A549 (cell line): Measurements from ENCODE around the gene BCKDK. TPM values are rescaled to one million over a fixed set of nuclear protein-coding genes. Genes with fewer than 3 reads are reported as not detected.

Source experiments
- ATAC-seq, 2 experiments: fragments of 200-7000 bp in 1 of 2; fragments of >200 bp in 1 of 2; cut with Nextera tagmentation in 1 of 2; cut with Tn5 transposase in 1 of 2; 3 replicates each; pipeline versions ENCODE4 v1.8.0 to v1.9.1; 2018 to 2020; ENCODE audit warnings: mild to moderate bottlenecking in 1 of 2, moderate library complexity in 1 of 2
- CTCF ChIA-PET: fragments of 300-600 bp; sonication (Branson Sonifier 250); formaldehyde crosslinking; extraction: SDS; loops from one replicate; lab custom pipeline; 2021; ENCODE audit warnings: antibody characterized with exemption, inconsistent platforms; lab: Yijun Ruan, JAX
- POLR2A ChIA-PET: fragments of 350-600 bp; formaldehyde crosslinking; extraction: SDS; loops from one replicate; lab custom pipeline; 2021; ENCODE audit warnings: antibody characterized with exemption, inconsistent platforms; lab: Yijun Ruan, JAX
- DNase-seq, 2 experiments: peaks; one replicate each; pipeline versions ENCODE4 v3.0.0 to v3.0.0-alpha.2; 2011 to 2016; ENCODE audit warnings: low read depth in 1 of 2, low spot score in 1 of 2
- FAIRE-seq: peaks from 2 replicates; lab custom pipeline; 2011; peaks lifted over from hg19 to GRCh38; lab: Jason Lieb, UNC
- H3K27ac ChIP-seq, 2 experiments: fragments of >200 bp; sonication (Bioruptor Twin); formaldehyde crosslinking; 3 replicates each; pipeline ENCODE4 v1.5.1; 2016 to 2017
- H3K4me1 ChIP-seq: fragments of >200 bp; sonication (Bioruptor Twin); formaldehyde crosslinking; 3 replicates; pipeline ENCODE4 v1.6.1; 2016
- H3K4me2 ChIP-seq: fragments of >200 bp; sonication (Bioruptor Twin); formaldehyde crosslinking; 3 replicates; pipeline ENCODE4 v1.6.1; 2016
- H3K4me3 ChIP-seq: fragments of >200 bp; sonication (Bioruptor Twin); formaldehyde crosslinking; 3 replicates; pipeline ENCODE4 v1.5.1; 2016
- H3K9me3 ChIP-seq: fragments of >200 bp; sonication (Bioruptor Twin); formaldehyde crosslinking; 3 replicates; pipeline ENCODE4 v1.6.1; 2016
- BHLHE40 ChIP-seq: IDR thresholded peaks from 2 replicates; pipeline ENCODE4 v1.6.1; 2012; ENCODE audit warnings: low read depth, low read length, inconsistent platforms
- CEBPB ChIP-seq, 2 experiments: fragments of >200 bp in 1 of 2; sonication (Bioruptor Twin) in 1 of 2; formaldehyde crosslinking in 1 of 2; IDR thresholded peaks; 2 replicates each; pipeline ENCODE4 v1.6.1; 2012 to 2016
- CHD2 ChIP-seq: fragments of 150-350 bp; IDR thresholded peaks from 2 replicates; pipeline ENCODE4 v1.6.1; 2014; ENCODE audit warnings: low read length; ENCODE audit not compliant: partially characterized antibody
- EHF ChIP-seq: fragments of 250-450 bp; sonication (Bioruptor Pico); IDR thresholded peaks from 2 replicates; pipeline ENCODE4 v1.5.0; 2020; ENCODE audit warnings: mild to moderate bottlenecking
- EHMT2 ChIP-seq: fragments of 200-600 bp; sonication (generic); IDR thresholded peaks from 2 replicates; pipeline ENCODE4 v1.6.1; 2016; ENCODE audit warnings: antibody characterized with exemption, low read depth, mild to moderate bottlenecking, moderate library complexity
- EP300 ChIP-seq, 2 experiments: fragments of >200 bp; sonication (Bioruptor Twin); formaldehyde crosslinking; IDR thresholded peaks; 2 replicates in 1 of 2; 3 replicates in 1 of 2; pipeline ENCODE4 v1.6.1; 2016 to 2017
- FOSL2 ChIP-seq, 2 experiments: fragments of 450-650 bp in 1 of 2; fragments of >200 bp in 1 of 2; sonication (Bioruptor Twin) in 1 of 2; formaldehyde crosslinking; IDR thresholded peaks; 2 replicates each; pipeline versions ENCODE4 v1.5.0 to v1.6.1; 2016 to 2020; ENCODE audit warnings: mild to moderate bottlenecking in 1 of 2, moderate library complexity in 1 of 2
- GATA3 ChIP-seq: IDR thresholded peaks from 2 replicates; pipeline ENCODE4 v1.6.1; 2012; ENCODE audit warnings: borderline replicate concordance
- HEYL ChIP-seq: fragments of 250-450 bp; sonication (Bioruptor Pico); IDR thresholded peaks from 2 replicates; pipeline ENCODE4 v1.8.0; 2021; ENCODE audit warnings: mild to moderate bottlenecking, moderate library complexity
- HOXB13 ChIP-seq: fragments of 250-450 bp; sonication (Bioruptor Pico); IDR thresholded peaks from 2 replicates; pipeline ENCODE4 v1.5.0; 2020; ENCODE audit warnings: low read depth, mild to moderate bottlenecking, moderate library complexity
- KDM1A ChIP-seq: fragments of 200-600 bp; sonication (generic); IDR thresholded peaks from 2 replicates; pipeline ENCODE4 v1.6.1; 2016; ENCODE audit warnings: low read depth, mild to moderate bottlenecking
- MAFK ChIP-seq: fragments of 450-650 bp; IDR thresholded peaks from 2 replicates; pipeline ENCODE4 v1.6.1; 2014; ENCODE audit not compliant: partially characterized antibody
- MAX ChIP-seq: IDR thresholded peaks from 2 replicates; pipeline ENCODE4 v1.6.1; 2012
- MYC ChIP-seq: IDR thresholded peaks from 2 replicates; pipeline ENCODE4 v1.6.1; 2012; ENCODE audit warnings: mild to moderate bottlenecking, inconsistent platforms, low read length, improper control_type of control experiment, borderline replicate concordance
- NFE2L2 ChIP-seq: fragments of 150-350 bp; conservative IDR thresholded peaks from 2 replicates; pipeline ENCODE4 v1.6.1; 2014; ENCODE audit warnings: low read length
- NPAS2 ChIP-seq: fragments of 250-450 bp; sonication (Bioruptor Pico); IDR thresholded peaks from 2 replicates; pipeline ENCODE4 v1.8.0; 2022; ENCODE audit warnings: mild to moderate bottlenecking, moderate library complexity, borderline replicate concordance
- NR3C1 ChIP-seq: fragments of >200 bp; sonication (Bioruptor Twin); formaldehyde crosslinking; IDR thresholded peaks from 3 replicates; pipeline ENCODE4 v1.6.1; 2017
- PHF8 ChIP-seq: fragments of 200-600 bp; sonication (generic); IDR thresholded peaks from 2 replicates; pipeline ENCODE4 v1.6.1; 2016; ENCODE audit warnings: low read depth, mild to moderate bottlenecking, antibody characterized with exemption, moderate library complexity, borderline replicate concordance
- POLR2AphosphoS2 ChIP-seq: conservative IDR thresholded peaks from 2 replicates; pipeline ENCODE4 v1.6.1; 2012; ENCODE audit warnings: low read length, improper control_type of control experiment, inconsistent platforms
- RCOR1 ChIP-seq: fragments of 150-350 bp; IDR thresholded peaks from 2 replicates; pipeline ENCODE4 v1.6.1; 2014; ENCODE audit warnings: antibody characterized with exemption, low read length, low read depth
- RFX5 ChIP-seq: fragments of 450-650 bp; IDR thresholded peaks from 2 replicates; pipeline ENCODE4 v1.7.1; 2014; ENCODE audit warnings: antibody characterized with exemption, mild to moderate bottlenecking, moderate library complexity
- RNF2 ChIP-seq: fragments of 200-600 bp; sonication (generic); IDR thresholded peaks from 2 replicates; pipeline ENCODE4 v1.6.1; 2016; ENCODE audit warnings: low read depth, mild to moderate bottlenecking, antibody characterized with exemption, moderate library complexity, borderline replicate concordance
- SREBF2 ChIP-seq: fragments of 450-650 bp; IDR thresholded peaks from 2 replicates; pipeline ENCODE4 v1.6.1; 2014; ENCODE audit warnings: mild to moderate bottlenecking, moderate library complexity
- TFCP2L1 ChIP-seq: fragments of 250-450 bp; sonication (Bioruptor Pico); IDR thresholded peaks from 2 replicates; pipeline ENCODE4 v1.5.0; 2021; ENCODE audit warnings: mild to moderate bottlenecking
- USF2 ChIP-seq: fragments of 450-650 bp; IDR thresholded peaks from 2 replicates; pipeline ENCODE4 v1.6.1; 2014; ENCODE audit warnings: antibody characterized with exemption
- ZC3H11A ChIP-seq: fragments of 450-650 bp; IDR thresholded peaks from 2 replicates; pipeline ENCODE4 v1.6.1; 2014; ENCODE audit warnings: antibody characterized with exemption, mild to moderate bottlenecking
- ZSCAN20 ChIP-seq: fragments of 250-450 bp; sonication (Bioruptor Pico); IDR thresholded peaks from 2 replicates; pipeline ENCODE4 v1.8.0; 2022; ENCODE audit warnings: mild to moderate bottlenecking, moderate library complexity
- WGBS: methylation state at CpG from one replicate; pipeline ENCODE4 v1.1.6; 2017; ENCODE audit errors: missing lambda C conversion rate; 5-methylcytosine and 5-hydroxymethylcytosine counted together
- polyA plus RNA-seq, 4 experiments: library from polyadenylated mRNA; depleted of rRNA in 3 of 4; stranded (reverse); fragments of >200 nt; fragmentation: RNase III in 1 of 4; extraction: RNeasy Plus Mini Kit Qiagen cat#74134 plus additional on column Dnase treatment in 1 of 4; gene quantifications; 2 replicates in 3 of 4; 3 replicates in 1 of 4; pipeline ENCODE4 v1.2.3, GENCODE V29; 2011 to 2017
- TF ChIP-seq, protein P1 (sequence below): fragments of >200 bp; sonication (Bioruptor Twin); formaldehyde crosslinking; IDR thresholded peaks from 3 replicates; pipeline ENCODE4 v1.6.1; 2016
- TF ChIP-seq, protein P2 (sequence below): IDR thresholded peaks from 2 replicates; pipeline ENCODE4 v1.6.1; 2012
- TF ChIP-seq, protein P3 (sequence below): fragments of 150-350 bp; IDR thresholded peaks from 2 replicates; pipeline ENCODE4 v1.6.1; 2014; ENCODE audit warnings: low read depth, mild to moderate bottlenecking, low read length

Gene BCKDK
- polyA plus RNA-seq, 2 of the 4 experiments (the other 2 are of a cell fraction), result 20.7 to 36.7 TPM

DNA sequence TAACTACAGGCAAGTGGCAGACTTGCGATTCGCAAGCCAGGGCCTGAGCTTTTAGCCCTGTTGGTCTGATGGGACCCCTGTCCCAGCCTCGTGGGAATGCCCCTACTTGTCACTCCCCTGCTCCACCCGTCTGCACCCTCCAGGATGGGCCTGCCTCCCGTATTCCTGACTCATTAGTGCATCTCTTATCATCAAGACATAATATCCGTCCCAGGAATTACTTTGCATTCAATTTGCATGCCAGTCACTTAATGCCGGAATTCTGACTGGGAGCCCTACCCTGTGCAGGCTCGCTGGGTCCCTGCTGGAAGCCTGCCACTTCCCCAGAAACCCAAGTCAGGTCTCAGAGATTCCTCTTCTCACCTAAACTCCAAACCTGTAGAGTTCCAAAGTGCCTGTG lies 22.8 kb upstream of the BCKDK start (continued):
- TF ChIP-seq, protein P1, sequence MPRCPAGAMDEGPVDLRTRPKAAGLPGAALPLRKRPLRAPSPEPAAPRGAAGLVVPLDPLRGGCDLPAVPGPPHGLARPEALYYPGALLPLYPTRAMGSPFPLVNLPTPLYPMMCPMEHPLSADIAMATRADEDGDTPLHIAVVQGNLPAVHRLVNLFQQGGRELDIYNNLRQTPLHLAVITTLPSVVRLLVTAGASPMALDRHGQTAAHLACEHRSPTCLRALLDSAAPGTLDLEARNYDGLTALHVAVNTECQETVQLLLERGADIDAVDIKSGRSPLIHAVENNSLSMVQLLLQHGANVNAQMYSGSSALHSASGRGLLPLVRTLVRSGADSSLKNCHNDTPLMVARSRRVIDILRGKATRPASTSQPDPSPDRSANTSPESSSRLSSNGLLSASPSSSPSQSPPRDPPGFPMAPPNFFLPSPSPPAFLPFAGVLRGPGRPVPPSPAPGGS, result no peak
- no peak for TF ChIP-seq CEBPB (IDR thresholded peaks at IDR 0.05)

DNA sequence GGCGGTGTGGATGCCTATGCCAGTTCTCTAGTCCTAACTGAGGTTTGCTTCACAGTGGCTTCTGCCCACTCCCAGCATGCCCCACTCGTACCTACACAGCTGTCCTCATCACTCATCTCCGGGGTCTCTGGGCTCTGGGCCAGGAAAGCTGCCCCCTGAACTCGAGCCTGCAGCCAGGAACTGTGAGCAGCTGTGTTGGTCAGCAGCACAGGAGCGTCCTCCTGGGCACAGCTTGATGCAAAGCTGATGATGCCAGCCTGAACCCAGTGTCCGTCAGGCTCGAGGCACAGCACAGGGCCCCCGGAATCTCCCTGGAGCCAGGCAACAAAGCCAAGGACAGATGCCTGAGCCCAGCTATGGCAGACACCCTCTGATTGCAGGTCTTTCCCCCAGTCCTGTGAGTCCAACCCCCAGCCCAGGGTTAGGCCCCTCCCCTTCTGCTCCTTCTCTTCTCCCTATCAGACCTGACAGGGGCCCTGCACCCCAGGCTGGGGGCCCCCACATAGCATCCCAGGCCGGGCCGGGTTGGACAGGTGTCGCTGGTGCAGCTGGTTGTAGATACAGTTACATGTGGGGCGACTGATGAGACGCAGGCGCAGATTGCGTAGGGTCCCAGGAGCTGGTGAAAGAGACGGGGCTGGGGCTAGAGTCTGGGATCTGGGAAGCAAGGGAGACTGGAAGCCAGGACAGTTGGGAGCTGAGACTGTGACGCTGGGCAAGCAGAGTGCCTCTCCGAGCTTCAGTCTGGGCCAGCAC lies 22.1 kb upstream of the BCKDK start:
- no peak overlapping the region for H3K4me2 ChIP-seq
- FAIRE-seq (no peak), ATAC-seq (no peak), DNase-seq (no peak)
- 87% methylated on average over 14 of the region's 18 CpGs for WGBS
- TF ChIP-seq HOXB13 (CRISPR knock-in tag), result no peak
- no peak for TF ChIP-seq RNF2
- no peak for TF ChIP-seq NR3C1
- TF ChIP-seq NPAS2 (CRISPR knock-in tag), result no peak
- TF ChIP-seq CHD2, result no peak
- TF ChIP-seq ZC3H11A, result no peak
- TF ChIP-seq NFE2L2, result no peak
- TF ChIP-seq SREBF2, result no peak
- TF ChIP-seq USF2, result no peak
- TF ChIP-seq TFCP2L1, result no peak
- TF ChIP-seq MAX, result no peak
- no peak for TF ChIP-seq PHF8
- no peak for TF ChIP-seq EHF (CRISPR knock-in tag)
- TF ChIP-seq EHMT2, result no peak
- no peak for TF ChIP-seq EP300 (IDR thresholded peaks at IDR 0.05)
- TF ChIP-seq KDM1A, result no peak
- no peak for TF ChIP-seq HEYL (CRISPR knock-in tag)
- no peak for TF ChIP-seq POLR2AphosphoS2
- no peak for TF ChIP-seq BHLHE40
- no peak for TF ChIP-seq GATA3
- H3K4me1 ChIP-seq, result no peaks in the 10 kb centered on the region
- no peak overlapping the region for H3K27ac ChIP-seq
- CTCF ChIA-PET, result interaction anchor here (1.0 to 3.8 kb wide), 7 partner anchors 10 to 357 kb away, joined by 3 to 17 read pairs (median 5); partner anchors contain the start of genes HSD3B7 and ZNF843
- H3K4me3 ChIP-seq, result no peak overlapping the region
- POLR2A ChIA-PET, result interaction anchor here (2.8 kb wide), 1 partner anchor 12 kb away, joined by 10 read pairs; the partner anchor contains the start of genes ZNF646 and ZNF668
- no peaks in the 10 kb centered on the region for H3K9me3 ChIP-seq

GRCh38 chr16:31086629-31086906 lies 21.6 kb upstream of the BCKDK start:
- no peak overlapping the region for H3K4me2 ChIP-seq
- H3K27ac ChIP-seq, result no peak overlapping the region
- no peak overlapping the region for H3K4me3 ChIP-seq
- no peak for FAIRE-seq
- no peak for DNase-seq
- 83% methylated on average over 1 of the region's 6 CpGs for WGBS
- no peak; a peak in 1 of 6 replicates for ATAC-seq
- TF ChIP-seq POLR2AphosphoS2 (no peak), RFX5 (no peak), EP300 (IDR thresholded peaks at IDR 0.05) (no peak), ZSCAN20 (no peak), NFE2L2 (no peak), RCOR1 (no peak), MYC (no peak), FOSL2 (IDR thresholded peaks at IDR 0.05) (no peak), FOSL2 (CRISPR knock-in tag; IDR thresholded peaks at IDR 0.05) (no peak), PHF8 (no peak), MAFK (no peak)
- TF ChIP-seq, protein P2, sequence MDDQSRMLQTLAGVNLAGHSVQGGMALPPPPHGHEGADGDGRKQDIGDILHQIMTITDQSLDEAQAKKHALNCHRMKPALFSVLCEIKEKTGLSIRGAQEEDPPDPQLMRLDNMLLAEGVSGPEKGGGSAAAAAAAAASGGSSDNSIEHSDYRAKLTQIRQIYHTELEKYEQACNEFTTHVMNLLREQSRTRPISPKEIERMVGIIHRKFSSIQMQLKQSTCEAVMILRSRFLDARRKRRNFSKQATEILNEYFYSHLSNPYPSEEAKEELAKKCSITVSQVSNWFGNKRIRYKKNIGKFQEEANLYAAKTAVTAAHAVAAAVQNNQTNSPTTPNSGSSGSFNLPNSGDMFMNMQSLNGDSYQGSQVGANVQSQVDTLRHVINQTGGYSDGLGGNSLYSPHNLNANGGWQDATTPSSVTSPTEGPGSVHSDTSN, result no peak
- TF ChIP-seq, protein P3, sequence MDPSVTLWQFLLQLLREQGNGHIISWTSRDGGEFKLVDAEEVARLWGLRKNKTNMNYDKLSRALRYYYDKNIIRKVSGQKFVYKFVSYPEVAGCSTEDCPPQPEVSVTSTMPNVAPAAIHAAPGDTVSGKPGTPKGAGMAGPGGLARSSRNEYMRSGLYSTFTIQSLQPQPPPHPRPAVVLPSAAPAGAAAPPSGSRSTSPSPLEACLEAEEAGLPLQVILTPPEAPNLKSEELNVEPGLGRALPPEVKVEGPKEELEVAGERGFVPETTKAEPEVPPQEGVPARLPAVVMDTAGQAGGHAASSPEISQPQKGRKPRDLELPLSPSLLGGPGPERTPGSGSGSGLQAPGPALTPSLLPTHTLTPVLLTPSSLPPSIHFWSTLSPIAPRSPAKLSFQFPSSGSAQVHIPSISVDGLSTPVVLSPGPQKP, result no peak
- CTCF ChIA-PET, result interaction anchor here (1.1 to 3.8 kb wide), 4 partner anchors 56 to 356 kb away, joined by 3 to 17 read pairs (median 6); partner anchors contain the start of genes HSD3B7 and ZNF843
- no peaks in the 10 kb centered on the region for H3K4me1 ChIP-seq
- no peaks in the 10 kb centered on the region for H3K9me3 ChIP-seq
- POLR2A ChIA-PET, result interaction anchor here (2.8 kb wide), 1 partner anchor 13 kb away, joined by 10 read pairs; the partner anchor contains the start of genes ZNF646 and ZNF668
